Measurements from ENCODE around the gene MCF2L. TPM values are rescaled to one million over a fixed set of nuclear protein-coding genes. Genes with fewer than 3 reads are reported as not detected.

MCF2L gene
- total and polyA plus RNA-seq, 2 donors, result 15.3 to 31.7 TPM

GRCh38 chr13:113084943-113085540, 116.0 kb downstream of the MCF2L start:
- H3K27ac ChIP-seq (ENCODE audit: low read depth), result no peak overlapping the region
- H3K4me1 ChIP-seq (ENCODE audit: insufficient read depth), result no peaks in the 10 kb centered on the region
- WGBS, result 86% methylated on average over 24 of the region's 24 CpGs
- no peaks in the 10 kb centered on the region for H3K36me3 ChIP-seq (ENCODE audit: insufficient read depth)
- H3K4me3 ChIP-seq (ENCODE audit: low read depth, low read length), result no peak overlapping the region
- no peak for DNase-seq (ENCODE audit: extremely low spot score)

- Histone ChIP-seq H3K4me3 (ENCODE audit: low read depth, low read length) (no peak overlapping the region), H3K27ac (ENCODE audit: low read depth) (no peak overlapping the region), H3K36me3 (ENCODE audit: insufficient read depth) (no peaks in the 10 kb centered on the region), H3K4me1 (ENCODE audit: insufficient read depth) (no peaks in the 10 kb centered on the region)
- DNase-seq (ENCODE audit: extremely low spot score), result no peak
- WGBS, result 78% methylated on average over 32 of the region's 32 CpGs
Measured at GRCh38 chr13:113086031-113086750, 117.2 kb downstream of the MCF2L start.

GRCh38 chr13:113086991-113087922, 118.2 kb downstream of the MCF2L start:
- no peaks in the 10 kb centered on the region for H3K36me3 ChIP-seq (ENCODE audit: insufficient read depth)
- no peak overlapping the region for H3K27ac ChIP-seq (ENCODE audit: low read depth)
- WGBS, result 89% methylated on average over 39 of the region's 39 CpGs
- no peak for DNase-seq (ENCODE audit: extremely low spot score)
- no peak overlapping the region for H3K4me3 ChIP-seq (ENCODE audit: low read depth, low read length)
- H3K4me1 ChIP-seq (ENCODE audit: insufficient read depth), result no peaks in the 10 kb centered on the region

GRCh38 chr13:113087923-113088690, 119.1 kb downstream of the MCF2L start:
- no peak for DNase-seq (ENCODE audit: extremely low spot score)
- no peaks in the 10 kb centered on the region for H3K4me1 ChIP-seq (ENCODE audit: insufficient read depth)
- no peak overlapping the region for H3K27ac ChIP-seq (ENCODE audit: low read depth)
- no peak overlapping the region for H3K4me3 ChIP-seq (ENCODE audit: low read depth, low read length)
- WGBS, result 88% methylated on average over 40 of the region's 40 CpGs
- H3K36me3 ChIP-seq (ENCODE audit: insufficient read depth), result no peaks in the 10 kb centered on the region

GRCh38 chr13:113088691-113089020, 119.6 kb downstream of the MCF2L start:
- Histone ChIP-seq H3K36me3 (ENCODE audit: insufficient read depth) (no peaks in the 10 kb centered on the region), H3K4me1 (ENCODE audit: insufficient read depth) (no peaks in the 10 kb centered on the region), H3K27ac (ENCODE audit: low read depth) (no peak overlapping the region), H3K4me3 (ENCODE audit: low read depth, low read length) (no peak overlapping the region)
- DNase-seq (ENCODE audit: extremely low spot score), result no peak
- WGBS, result 85% methylated on average over 17 of the region's 17 CpGs

GRCh38 chr13:113089693-113090414, 120.8 kb downstream of the MCF2L start:
- DNase-seq (ENCODE audit: extremely low spot score), result no peak
- H3K36me3 ChIP-seq (ENCODE audit: insufficient read depth), result no peaks in the 10 kb centered on the region
- WGBS, result 76% methylated on average over 36 of the region's 36 CpGs

GRCh38 chr13:113090415-113090770, 121.4 kb downstream of the MCF2L start:
- Histone ChIP-seq H3K4me3 (ENCODE audit: low read depth, low read length) (no peak overlapping the region), H3K4me1 (ENCODE audit: insufficient read depth) (no peaks in the 10 kb centered on the region), H3K36me3 (ENCODE audit: insufficient read depth) (no peaks in the 10 kb centered on the region), H3K27ac (ENCODE audit: low read depth) (no peak overlapping the region)
- WGBS, result 87% methylated on average over 13 of the region's 13 CpGs
- DNase-seq (ENCODE audit: extremely low spot score), result no peak

More at GRCh38 chr13:113089693-113090414, 120.8 kb downstream of the MCF2L start:
- H3K4me1 ChIP-seq (ENCODE audit: insufficient read depth), result no peaks in the 10 kb centered on the region
- no peak overlapping the region for H3K4me3 ChIP-seq (ENCODE audit: low read depth, low read length)
- no peak overlapping the region for H3K27ac ChIP-seq (ENCODE audit: low read depth)

GRCh38 chr13:113090806-113091205, 121.8 kb downstream of the MCF2L start:
- no peak overlapping the region for H3K27ac ChIP-seq (ENCODE audit: low read depth)
- 90% methylated on average over 24 of the region's 24 CpGs for WGBS

GRCh38 chr13:113091211-113091771, 122.3 kb downstream of the MCF2L start:
- Histone ChIP-seq H3K4me1 (ENCODE audit: insufficient read depth) (no peaks in the 10 kb centered on the region), H3K36me3 (ENCODE audit: insufficient read depth) (no peaks in the 10 kb centered on the region), H3K27ac (ENCODE audit: low read depth) (no peak overlapping the region), H3K4me3 (ENCODE audit: low read depth, low read length) (no peak overlapping the region)
- WGBS, result 86% methylated on average over 30 of the region's 30 CpGs
- no peak for DNase-seq (ENCODE audit: extremely low spot score)

More at GRCh38 chr13:113090806-113091205, 121.8 kb downstream of the MCF2L start:
- no peaks in the 10 kb centered on the region for H3K4me1 ChIP-seq (ENCODE audit: insufficient read depth)
- H3K36me3 ChIP-seq (ENCODE audit: insufficient read depth), result no peaks in the 10 kb centered on the region
- no peak for DNase-seq (ENCODE audit: extremely low spot score)
- H3K4me3 ChIP-seq (ENCODE audit: low read depth, low read length), result no peak overlapping the region

- H3K4me3 ChIP-seq (ENCODE audit: low read depth, low read length), result no peak overlapping the region
- 90% methylated on average over 33 of the region's 33 CpGs for WGBS
- no peaks in the 10 kb centered on the region for H3K4me1 ChIP-seq (ENCODE audit: insufficient read depth)
- H3K27ac ChIP-seq (ENCODE audit: low read depth), result no peak overlapping the region
- DNase-seq (ENCODE audit: extremely low spot score), result no peak
- no peaks in the 10 kb centered on the region for H3K36me3 ChIP-seq (ENCODE audit: insufficient read depth)
Measured at GRCh38 chr13:113091891-113092775, 123.1 kb downstream of the MCF2L start.

- H3K27ac ChIP-seq (ENCODE audit: low read depth), result no peak overlapping the region
- H3K36me3 ChIP-seq (ENCODE audit: insufficient read depth), result no peaks in the 10 kb centered on the region
- no peak for DNase-seq (ENCODE audit: extremely low spot score)
- H3K4me3 ChIP-seq (ENCODE audit: low read depth, low read length), result no peak overlapping the region
- H3K4me1 ChIP-seq (ENCODE audit: insufficient read depth), result no peaks in the 10 kb centered on the region
- 91% methylated on average over 25 of the region's 25 CpGs for WGBS
Measured at GRCh38 chr13:113092776-113093579, 124.0 kb downstream of the MCF2L start.

All from urinary bladder (tissue), 4 donors.